Measurements from ENCODE around the gene SIPA1. TPM values are rescaled to one million over a fixed set of nuclear protein-coding genes. Genes with fewer than 3 reads are reported as not detected.

SIPA1 gene
- total RNA-seq, 2 experiments from 2014 or later, result 95.4 to 156 TPM

GRCh38 chr11:65627202-65627601 lies 10.7 kb upstream of the SIPA1 start:
- no peak for DNase-seq (ENCODE audit: low spot score)
- POLR2A ChIA-PET, result no interaction called here
- TF ChIP-seq CTCF (conservative IDR thresholded peaks at IDR 0.05; ENCODE audit: low read length) (no peak), EZH2phosphoT487 (IDR thresholded peaks at IDR 0.05; ENCODE audit: borderline replicate concordance, low read depth, low read length) (no peak)
- CTCF ChIA-PET (ENCODE audit: unreplicated experiment), result interaction anchor here (1.2 kb wide), 1 partner anchor 12 kb away, joined by 5 read pairs; no protein-coding TSS in a partner anchor
- intact Hi-C loops (cut with micrococcal nuclease; ENCODE audit: unreplicated experiment), result loop anchor here (5.0 kb wide), 1 partner anchor 80 kb away; no protein-coding TSS in a partner anchor
- Histone ChIP-seq H3K4me3 (ENCODE audit: low read depth, low read length, poor library complexity, severe bottlenecking) (no peak overlapping the region), H3K27ac (ENCODE audit: low read depth, low read length, poor library complexity, severe bottlenecking) (no peak overlapping the region), H3K79me2 (ENCODE audit: insufficient read depth, low read depth, low read length) (no peaks in the 10 kb centered on the region), H2AFZ (ENCODE audit: low read length) (no peak overlapping the region), H3K36me3 (ENCODE audit: insufficient read depth, low read length) (peaks cover 92% of the 10 kb centered on the region), H3K4me1 (ENCODE audit: insufficient read depth, low read length, poor library complexity, severe bottlenecking) (no peaks in the 10 kb centered on the region), H3K9me3 (ENCODE audit: low read length) (no peaks in the 10 kb centered on the region), H3K9me2 (ENCODE audit: insufficient read depth, low read length) (no peaks in the 10 kb centered on the region), H4K20me1 (ENCODE audit: insufficient read depth, low read length) (no peaks in the 10 kb centered on the region), H3K4me2 (ENCODE audit: low read length) (no peak overlapping the region)
- BruUV-seq (replicated peaks), result no TSS peak

DNA sequence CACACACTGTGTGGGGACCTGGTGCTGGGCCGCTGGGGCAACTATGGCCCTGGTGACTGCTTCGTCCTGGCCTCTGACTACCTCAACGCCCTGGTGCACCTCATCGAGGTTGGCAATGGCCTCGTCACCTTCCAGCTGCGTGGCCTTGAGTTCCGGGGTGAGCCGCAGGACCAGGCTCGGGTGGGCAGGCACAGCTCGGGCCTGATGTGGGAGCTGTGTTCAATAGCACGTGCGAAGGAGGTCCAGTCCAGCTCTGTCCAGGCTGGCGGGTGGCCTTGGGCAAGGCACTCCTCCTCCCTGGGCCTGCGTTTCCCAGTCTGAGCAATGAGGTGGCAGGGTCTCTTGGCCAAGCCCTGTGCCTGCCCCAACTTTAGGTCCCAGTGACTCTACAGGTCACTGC lies 8.3 kb upstream of the SIPA1 start:
- Histone ChIP-seq H3K9me2 (ENCODE audit: insufficient read depth, low read length) (no peaks in the 10 kb centered on the region), H3K79me2 (ENCODE audit: insufficient read depth, low read depth, low read length) (no peaks in the 10 kb centered on the region), H3K9me3 (ENCODE audit: low read length) (no peaks in the 10 kb centered on the region), H4K20me1 (ENCODE audit: insufficient read depth, low read length) (no peaks in the 10 kb centered on the region), H3K36me3 (ENCODE audit: insufficient read depth, low read length) (peaks cover 96% of the 10 kb centered on the region), H3K4me1 (ENCODE audit: insufficient read depth, low read length, poor library complexity, severe bottlenecking) (no peaks in the 10 kb centered on the region), H2AFZ (ENCODE audit: low read length) (no peak overlapping the region), H3K4me3 (ENCODE audit: low read depth, low read length, poor library complexity, severe bottlenecking) (no peak overlapping the region), H3K4me2 (ENCODE audit: low read length) (no peak overlapping the region), H3K27ac (ENCODE audit: low read depth, low read length, poor library complexity, severe bottlenecking) (no peak overlapping the region)
- ChIA-PET CTCF (ENCODE audit: unreplicated experiment) (no interaction called here), POLR2A (no interaction called here)
- intact Hi-C loops (cut with micrococcal nuclease; ENCODE audit: unreplicated experiment), result loop anchor here (5.0 kb wide), 1 partner anchor 78 kb away; no protein-coding TSS in a partner anchor
- no peak for DNase-seq (ENCODE audit: low spot score)
- TF ChIP-seq CTCF (conservative IDR thresholded peaks at IDR 0.05; ENCODE audit: low read length), result no peak
- TF ChIP-seq EZH2phosphoT487 (IDR thresholded peaks at IDR 0.05; ENCODE audit: borderline replicate concordance, low read depth, low read length), result no peak
- no TSS peak for BruUV-seq (replicated peaks)

DNA sequence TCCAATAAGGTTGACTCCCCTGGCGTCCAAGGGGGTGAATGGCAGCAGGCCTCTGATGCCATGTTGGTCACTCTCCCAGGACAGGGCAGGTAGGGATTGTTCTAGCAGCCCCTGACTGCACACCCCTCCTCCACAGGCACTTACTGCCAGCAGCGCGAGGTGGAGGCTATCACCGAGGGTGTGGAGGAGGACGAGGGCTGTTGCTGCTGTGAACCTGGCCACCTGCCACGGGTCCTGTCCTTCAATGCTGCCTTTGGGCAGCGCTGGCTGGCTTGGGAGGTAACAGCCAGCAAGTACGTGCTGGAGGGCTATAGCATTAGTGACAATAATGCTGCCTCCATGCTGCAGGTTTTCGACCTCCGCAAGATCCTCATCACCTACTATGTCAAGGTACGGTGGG lies 7.7 kb upstream of the SIPA1 start:
- no peak for DNase-seq (ENCODE audit: low spot score)
- no peak for TF ChIP-seq CTCF (conservative IDR thresholded peaks at IDR 0.05; ENCODE audit: low read length)
- TF ChIP-seq EZH2phosphoT487 (IDR thresholded peaks at IDR 0.05; ENCODE audit: borderline replicate concordance, low read depth, low read length), result no peak
- intact Hi-C loops (cut with micrococcal nuclease; ENCODE audit: unreplicated experiment), result no loop called here

More for the DNA sequence above, 7.7 kb upstream of the SIPA1 start:
- no peaks in the 10 kb centered on the region for H3K9me3 ChIP-seq (ENCODE audit: low read length)
- H3K4me1 ChIP-seq (ENCODE audit: insufficient read depth, low read length, poor library complexity, severe bottlenecking), result no peaks in the 10 kb centered on the region
- no peak overlapping the region for H3K27ac ChIP-seq (ENCODE audit: low read depth, low read length, poor library complexity, severe bottlenecking)
- POLR2A ChIA-PET, result no interaction called here
- H3K9me2 ChIP-seq (ENCODE audit: insufficient read depth, low read length), result no peaks in the 10 kb centered on the region
- no peaks in the 10 kb centered on the region for H3K79me2 ChIP-seq (ENCODE audit: insufficient read depth, low read depth, low read length)
- peaks cover 96% of the 10 kb centered on the region for H3K36me3 ChIP-seq (ENCODE audit: insufficient read depth, low read length)
- H4K20me1 ChIP-seq (ENCODE audit: insufficient read depth, low read length), result no peaks in the 10 kb centered on the region
- H2AFZ ChIP-seq (ENCODE audit: low read length), result no peak overlapping the region
- no peak overlapping the region for H3K4me2 ChIP-seq (ENCODE audit: low read length)
- no TSS peak for BruUV-seq (replicated peaks)
- CTCF ChIA-PET (ENCODE audit: unreplicated experiment), result no interaction called here
- H3K4me3 ChIP-seq (ENCODE audit: low read depth, low read length, poor library complexity, severe bottlenecking), result no peak overlapping the region
